Adipose tissue (tissue), 3 donors: Measurements from ENCODE around the gene PLCB4. TPM values are rescaled to one million over a fixed set of nuclear protein-coding genes. Genes with fewer than 3 reads are reported as not detected.

Experiments used
- H3K27ac ChIP-seq: one replicate; pipeline ENCODE4 v1.5.1; 2013; ENCODE audit warnings: low read depth, low read length
- WGBS, 3 donors: extraction: QIAGEN DNeasy Blood & Tissue Kit; methylation state at CpG; one replicate each; pipeline ENCODE4 v1.1.7; 2013; 5-methylcytosine and 5-hydroxymethylcytosine counted together
- polyA plus RNA-seq, 3 donors: library from polyadenylated mRNA; stranded (reverse); fragments of 200-250 nt; gene quantifications; one replicate each; pipeline ENCODE4 v1.2.3, GENCODE V29; 2013
- donor health status: healthy with polysubstance abuse.
- donor health status: Bipolar disorder and iron deficiency.
- donor health status: healthy.

Gene PLCB4
- polyA plus RNA-seq, 3 donors = 1.5 to 11.4 (median 5.7) TPM

DNA sequence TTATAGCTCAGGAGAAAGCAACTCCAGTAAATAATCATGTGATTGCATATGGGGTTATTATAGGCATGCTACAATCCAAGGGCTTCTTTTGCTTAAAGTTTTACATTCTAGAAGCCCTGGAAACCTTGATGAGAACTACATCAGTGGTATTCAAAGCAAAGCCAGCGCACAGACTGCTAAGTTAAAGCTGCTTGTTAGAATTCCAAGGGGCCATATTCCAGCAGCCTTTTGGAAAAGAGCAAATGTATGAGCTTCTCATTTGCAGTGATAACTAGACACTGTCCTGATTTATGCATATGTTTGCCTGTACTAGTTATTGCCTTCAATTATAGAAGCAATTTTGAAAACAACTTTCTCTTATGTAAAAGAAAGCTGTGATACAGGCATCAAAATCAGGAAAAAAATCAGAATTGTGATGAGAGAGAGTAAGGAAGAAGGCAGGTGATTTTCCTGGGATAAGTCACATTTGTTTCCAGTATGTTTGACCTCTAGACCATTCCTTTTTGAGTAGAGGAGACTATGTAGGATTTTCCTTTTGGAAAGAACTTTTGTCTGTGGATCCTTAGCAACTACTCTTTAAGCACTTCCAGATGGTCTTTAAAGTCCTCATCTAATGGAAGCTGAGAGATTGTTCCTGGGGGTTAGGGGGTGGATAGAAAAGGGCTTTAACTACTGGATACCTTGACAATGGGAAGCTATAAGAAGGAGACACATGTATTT, 159.2 kb downstream of the PLCB4 start:
- WGBS, 3 donors = 89 to 100% (median 93%) methylated on average over 1 of the region's 1 CpG
- H3K27ac ChIP-seq = no peak overlapping the region

DNA sequence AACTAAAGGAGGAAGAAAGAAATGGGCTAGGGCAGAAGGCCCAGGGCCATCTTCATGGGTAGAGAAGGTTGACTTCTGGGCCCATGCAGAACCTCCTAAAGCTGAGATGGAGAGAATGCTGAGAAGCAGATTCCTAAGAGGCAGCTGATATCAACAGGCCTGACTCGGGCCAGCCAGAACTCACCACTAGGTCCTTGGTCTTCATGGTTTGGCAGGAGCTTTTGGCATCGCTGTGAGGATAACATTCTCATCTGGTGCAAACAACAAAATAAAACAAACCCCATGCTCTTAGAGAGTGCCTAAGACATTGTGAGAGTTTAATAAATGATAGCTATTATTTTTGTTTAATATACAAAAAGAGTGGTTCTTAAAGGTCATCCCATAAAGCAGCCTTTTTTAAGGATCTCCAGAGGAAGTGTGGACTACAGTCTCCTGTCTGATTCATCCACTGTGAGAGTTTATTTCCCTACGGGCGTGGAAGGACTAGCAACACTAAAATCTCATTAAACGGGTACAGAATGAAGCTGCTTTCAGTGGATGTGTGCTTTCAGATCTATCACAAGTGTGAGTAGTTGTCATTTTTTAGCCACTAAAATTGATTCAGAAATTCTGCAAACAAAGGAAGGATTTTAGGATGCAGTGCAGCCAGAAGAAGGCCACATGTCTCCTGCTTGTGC, 160.0 kb downstream of the PLCB4 start:
- WGBS, 3 donors = 71 to 85% (median 82%) methylated on average over 5 of the region's 5 CpGs
- no peak overlapping the region for H3K27ac ChIP-seq

DNA sequence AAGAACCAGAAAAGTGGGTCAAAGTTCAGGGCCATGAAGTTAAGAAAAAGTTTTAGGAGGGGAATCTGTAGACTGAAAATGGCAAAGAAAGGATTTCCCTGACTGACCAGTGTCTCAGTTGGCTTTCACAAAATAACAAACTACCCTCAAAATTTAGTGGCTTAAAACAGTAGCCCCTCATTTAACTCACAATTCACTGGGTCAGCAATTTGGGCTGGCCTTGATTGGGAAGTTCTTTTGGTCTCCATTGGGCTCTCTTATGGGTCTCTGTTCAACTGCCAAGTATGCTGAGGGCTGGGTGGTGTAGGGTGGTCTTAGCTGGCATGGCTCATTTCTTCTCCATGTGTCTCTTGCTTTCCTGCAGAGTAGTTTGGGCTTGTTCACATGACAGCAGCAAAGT, 161.5 kb downstream of the PLCB4 start:
- H3K27ac ChIP-seq = no peak overlapping the region

DNA sequence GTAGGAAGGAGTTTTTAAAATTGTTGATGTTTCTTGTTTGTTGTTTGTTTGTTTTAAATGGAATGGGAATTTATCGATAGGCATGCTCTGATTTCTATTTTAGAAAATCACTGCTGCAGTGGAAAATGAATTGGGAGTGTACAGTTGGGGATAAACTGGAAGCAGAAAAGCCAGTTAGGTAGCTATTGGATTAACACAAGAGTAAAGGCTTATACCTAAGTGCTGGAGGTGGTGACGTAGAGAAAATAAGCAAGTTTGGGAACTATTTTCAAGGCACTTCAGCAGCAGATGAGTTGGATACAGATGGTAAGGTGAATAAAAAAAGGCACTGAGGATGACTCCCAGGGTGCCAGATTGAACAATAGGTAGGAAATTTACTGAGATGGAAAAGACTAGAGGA, 164.9 kb downstream of the PLCB4 start:
- 87 to 94% (median 91%) methylated on average over 2 of the region's 2 CpGs for WGBS, 3 donors
- no peak overlapping the region for H3K27ac ChIP-seq

DNA sequence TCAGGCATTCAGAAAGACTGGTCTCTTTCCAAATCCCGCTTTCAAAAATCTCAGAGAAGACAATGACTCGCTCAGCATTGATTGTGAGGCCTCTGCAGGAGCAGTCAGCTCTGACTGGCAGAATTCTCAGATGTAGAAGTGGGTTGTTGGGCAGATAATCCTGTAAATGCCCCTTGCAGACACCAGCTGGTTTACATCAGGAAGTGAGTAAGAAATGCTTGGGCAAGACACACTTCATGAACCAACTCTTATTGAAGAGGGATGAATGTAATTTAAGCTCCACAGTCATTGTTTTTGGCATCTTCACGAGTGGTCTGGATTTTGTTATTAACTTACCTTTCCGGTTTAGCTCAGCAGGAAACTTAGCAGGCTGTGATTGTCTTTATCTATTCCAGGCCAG, 166.6 kb downstream of the PLCB4 start:
- 74 to 84% (median 81%) methylated on average over 4 of the region's 4 CpGs for WGBS, 3 donors
- no peak overlapping the region for H3K27ac ChIP-seq

DNA sequence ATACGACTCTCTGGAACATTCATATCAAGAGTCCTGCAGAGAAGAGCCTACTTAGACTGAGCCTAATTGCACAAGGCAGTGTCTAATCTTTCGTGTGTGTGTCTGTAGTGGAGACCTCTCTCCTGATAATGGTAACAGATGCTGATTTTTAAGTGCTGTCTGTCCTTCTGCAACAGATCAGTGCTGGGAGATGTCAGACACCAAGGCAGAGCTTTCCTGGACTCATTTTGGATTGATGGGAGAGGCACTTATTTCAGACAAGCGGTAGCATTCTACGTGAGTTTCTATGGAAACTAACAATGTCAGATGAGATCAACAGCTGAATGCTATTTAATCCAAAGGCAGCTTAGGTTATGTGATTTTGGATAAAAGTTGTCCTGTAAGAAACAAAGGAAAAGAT, 167.6 kb downstream of the PLCB4 start:
- no peak overlapping the region for H3K27ac ChIP-seq
- 83 to 94% (median 93%) methylated on average over 4 of the region's 4 CpGs for WGBS, 3 donors

DNA sequence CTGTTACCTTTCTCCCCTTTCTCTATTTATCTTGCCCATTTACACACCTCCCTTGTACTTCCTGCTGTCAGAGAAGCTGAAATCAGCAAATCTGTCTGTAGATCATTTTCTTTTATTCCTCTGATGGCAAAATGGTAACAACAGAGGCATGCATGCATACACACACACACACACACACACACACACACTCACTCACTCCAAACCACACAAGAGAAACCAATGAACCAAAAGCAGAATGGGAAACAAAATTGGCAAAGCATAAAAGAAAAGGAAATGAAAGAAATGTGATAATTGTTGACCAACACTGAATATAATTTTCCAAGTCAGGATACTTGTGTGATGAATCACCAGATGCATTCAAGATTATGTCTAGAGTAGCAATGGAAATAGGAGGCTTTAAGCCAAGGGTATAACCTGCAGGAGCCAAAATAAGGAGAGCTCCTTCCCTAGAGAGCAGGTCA, 172.4 kb downstream of the PLCB4 start:
- no peak overlapping the region for H3K27ac ChIP-seq

DNA sequence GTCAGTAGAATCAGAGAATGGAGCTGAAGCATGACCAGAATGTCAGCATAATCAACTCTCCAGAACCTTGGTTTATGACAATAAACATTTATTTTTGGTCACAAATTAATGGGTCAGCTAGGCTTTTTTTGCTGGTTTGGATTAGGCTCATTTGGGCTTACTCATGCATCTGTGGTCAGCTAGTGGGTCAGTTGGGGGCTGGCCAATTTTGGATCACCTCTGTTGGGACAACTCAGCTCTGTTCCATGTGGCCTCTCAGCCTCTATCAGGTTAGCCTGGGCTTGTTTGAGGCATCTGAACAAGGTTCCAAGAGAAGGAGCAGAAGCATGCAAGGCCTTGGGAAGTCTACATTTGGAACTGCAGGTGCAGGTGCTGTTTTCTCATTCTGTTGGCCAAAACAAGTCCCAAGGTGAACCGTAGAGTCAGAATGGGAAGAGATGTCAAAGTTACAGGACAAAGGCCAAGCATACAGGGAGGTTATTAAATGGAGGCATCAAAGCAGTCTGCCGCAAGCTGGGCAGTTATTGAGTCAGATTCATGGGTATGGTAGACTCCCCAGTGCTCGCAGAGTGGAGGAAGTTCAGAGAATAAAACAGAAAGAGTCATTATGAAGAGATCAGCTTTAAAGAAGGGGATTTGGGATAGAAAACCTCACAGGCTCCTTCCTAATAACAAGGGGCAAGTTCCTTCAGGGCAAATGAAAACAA, 173.0 kb downstream of the PLCB4 start:
- no peak overlapping the region for H3K27ac ChIP-seq
- 71 to 94% (median 91%) methylated on average over 3 of the region's 3 CpGs for WGBS, 3 donors

DNA sequence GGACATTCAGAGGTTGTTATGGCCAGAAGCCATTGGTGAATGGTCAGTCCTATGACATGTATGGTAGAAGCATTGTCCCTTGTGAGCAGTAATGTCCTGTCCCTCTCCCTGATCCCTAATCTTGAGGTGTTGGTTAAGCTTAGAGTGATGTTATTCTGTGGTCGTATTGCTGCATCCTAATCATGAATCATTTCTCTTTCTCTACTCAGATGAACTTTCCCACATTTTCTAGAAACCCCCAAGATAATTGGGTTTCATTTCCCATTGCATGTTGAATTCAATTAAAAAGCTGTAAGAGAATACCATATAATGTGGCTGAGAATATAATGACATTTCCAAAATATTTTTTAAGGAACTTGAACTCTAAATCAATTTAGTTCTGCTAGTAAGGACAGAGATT, 175.1 kb downstream of the PLCB4 start:
- 46 to 77% (median 76%) methylated on average over 1 of the region's 1 CpG for WGBS, 3 donors
- H3K27ac ChIP-seq = no peak overlapping the region

DNA sequence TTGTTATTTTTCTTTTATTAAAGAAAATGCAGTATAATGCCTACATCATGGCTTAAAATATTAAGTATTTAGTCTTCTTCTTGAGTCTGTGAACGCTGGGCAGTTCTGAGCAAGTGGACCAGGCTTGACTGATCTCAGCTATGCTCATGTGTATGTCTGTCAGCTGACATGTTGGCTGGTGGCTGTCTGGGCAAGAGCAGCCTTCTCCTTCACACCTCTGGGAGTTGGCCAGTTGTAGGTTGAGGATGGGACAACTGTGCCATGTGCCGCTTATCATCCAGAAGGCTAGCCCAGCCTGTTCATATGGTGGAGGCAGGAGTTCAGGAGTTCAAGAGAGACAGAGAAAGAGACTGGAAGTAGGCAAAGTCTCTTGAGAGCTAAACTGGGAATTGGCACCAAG, 175.9 kb downstream of the PLCB4 start:
- 78 to 97% (median 95%) methylated on average over 2 of the region's 2 CpGs for WGBS, 3 donors
- no peak overlapping the region for H3K27ac ChIP-seq

DNA sequence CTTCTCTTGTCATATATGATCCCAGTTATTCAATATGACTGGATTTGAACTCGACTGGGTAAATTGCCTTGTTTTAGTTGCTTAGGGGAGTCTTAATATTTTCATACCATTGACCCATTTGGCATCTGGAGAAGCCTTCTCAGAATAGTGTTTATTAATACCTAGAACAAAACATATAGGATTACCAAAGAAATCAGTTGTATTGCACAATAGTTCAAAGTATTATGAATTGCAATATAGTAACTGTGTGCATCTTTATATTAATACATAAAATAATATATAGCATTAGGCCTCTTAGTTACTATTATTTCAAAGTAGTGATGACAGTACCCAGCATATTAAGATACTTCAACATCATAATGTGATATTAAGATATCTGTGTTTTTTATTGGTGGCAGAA, 177.8 kb downstream of the PLCB4 start:
- no peak overlapping the region for H3K27ac ChIP-seq
- whole genome bisulfite sequencing, 3 donors = 67 to 90% (median 84%) methylated on average over 1 of the region's 1 CpG

DNA sequence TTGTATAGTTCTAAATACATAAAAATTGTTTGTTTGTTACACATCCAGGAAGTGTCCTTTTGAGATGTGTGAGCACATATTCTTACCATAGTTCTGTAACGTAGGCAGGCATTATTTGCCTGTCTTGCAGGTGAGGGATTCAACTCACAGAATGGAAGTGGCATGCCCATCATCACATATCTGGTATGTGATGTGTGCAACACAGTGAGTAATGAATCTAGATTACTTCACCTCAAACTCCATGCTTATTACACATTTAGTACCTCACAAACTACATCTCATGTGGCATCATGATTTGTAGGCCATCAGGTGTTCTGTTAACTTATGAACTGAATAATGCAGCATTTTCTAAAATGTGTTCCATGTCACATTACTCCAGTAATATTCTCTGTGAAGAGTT, 181.6 kb downstream of the PLCB4 start:
- H3K27ac ChIP-seq = no peak overlapping the region
- WGBS, 3 donors = 89 to 99% (median 92%) methylated on average over 1 of the region's 1 CpG

DNA sequence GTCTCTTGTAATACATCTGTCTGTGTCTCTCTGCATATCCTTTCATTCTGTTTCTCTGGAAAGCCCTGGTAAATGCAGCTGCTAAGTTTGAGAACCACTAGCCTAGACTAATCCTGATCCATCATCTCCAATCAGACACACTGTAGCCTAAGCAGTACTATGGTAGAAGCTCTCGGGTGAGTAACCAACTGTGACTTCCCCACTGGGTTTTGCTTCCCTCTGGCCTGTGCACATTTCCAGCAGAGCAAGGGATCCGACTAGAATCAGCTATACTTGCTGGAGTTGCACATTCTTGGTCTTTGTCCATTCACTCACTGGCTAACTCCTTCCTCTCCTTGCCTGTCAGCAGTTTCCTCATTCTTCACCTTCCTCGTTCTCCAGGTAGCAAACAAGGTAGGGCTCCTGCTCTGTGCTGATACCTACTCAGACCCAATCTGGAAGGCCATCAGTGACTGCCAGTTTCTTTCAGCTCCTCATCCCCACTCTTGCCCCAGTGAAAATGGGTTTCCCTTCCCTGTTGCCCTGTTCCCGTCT, 184.2 kb downstream of the PLCB4 start:
- H3K27ac ChIP-seq = no peak overlapping the region
- 62 to 77% (median 66%) methylated on average over 4 of the region's 4 CpGs for WGBS, 3 donors

DNA sequence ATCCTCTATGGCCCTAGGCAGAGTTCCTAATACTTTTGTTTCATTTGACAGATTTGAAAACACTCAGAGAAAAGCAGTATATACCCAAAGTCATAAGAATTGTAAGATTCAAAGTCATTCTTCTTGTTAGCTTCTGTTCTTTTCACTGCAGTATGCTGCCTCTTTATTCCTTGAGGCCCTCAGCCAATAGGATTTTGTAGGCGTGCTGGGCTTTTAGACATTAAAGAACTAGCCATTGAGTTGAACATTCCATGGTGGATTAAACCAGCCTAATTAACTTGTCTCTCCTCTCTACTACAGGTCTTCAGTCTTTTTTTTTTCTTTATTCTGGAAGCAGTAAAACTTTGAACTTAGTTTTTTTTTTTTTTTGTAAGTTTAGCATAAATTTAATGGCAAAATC, 186.3 kb downstream of the PLCB4 start:
- 95 to 100% (median 100%) methylated on average over 1 of the region's 1 CpG for WGBS, 3 donors
- no peak overlapping the region for H3K27ac ChIP-seq

DNA sequence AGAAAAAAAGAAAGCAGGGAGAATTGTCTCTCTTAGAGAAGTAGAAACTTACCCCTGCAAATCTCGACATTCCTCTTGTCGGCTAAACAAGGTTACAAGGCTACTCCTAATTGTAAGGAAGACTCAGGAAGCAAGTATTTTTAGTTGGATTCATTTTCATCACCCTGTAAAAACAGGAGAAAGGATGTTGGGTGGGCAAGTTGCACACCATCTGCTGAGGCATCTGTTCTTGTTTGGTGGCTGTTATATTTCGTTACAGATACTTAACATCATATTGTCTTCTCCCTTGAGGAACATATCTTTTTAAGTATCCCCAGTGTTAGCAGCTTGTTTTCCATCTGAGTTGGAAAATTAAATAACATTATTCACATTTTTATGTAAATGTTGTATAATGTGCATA, 187.5 kb downstream of the PLCB4 start:
- 73 to 81% (median 78%) methylated on average over 3 of the region's 3 CpGs for WGBS, 3 donors
- no peak overlapping the region for H3K27ac ChIP-seq

DNA sequence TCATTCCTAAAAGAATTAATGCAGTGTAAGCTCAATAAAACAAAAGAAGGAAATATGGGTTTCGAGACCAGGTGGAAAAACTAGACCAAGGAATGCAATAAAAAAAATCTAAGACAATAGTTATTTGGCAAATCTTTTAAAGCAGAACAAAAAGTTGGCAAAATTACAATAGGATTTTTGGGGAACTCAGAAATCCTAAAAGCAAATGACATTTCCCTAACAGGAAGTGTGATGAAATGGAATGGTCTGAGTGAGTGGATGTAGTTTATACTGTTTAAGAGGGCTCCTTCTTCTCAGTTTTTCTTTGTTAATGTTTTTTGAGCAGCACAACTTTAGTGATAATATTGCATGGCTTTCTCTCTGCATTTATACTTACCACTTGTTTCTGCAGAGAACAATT, 190.0 kb downstream of the PLCB4 start:
- WGBS, 3 donors = 43 to 81% (median 59%) methylated on average over 1 of the region's 1 CpG
- no peak overlapping the region for H3K27ac ChIP-seq

DNA sequence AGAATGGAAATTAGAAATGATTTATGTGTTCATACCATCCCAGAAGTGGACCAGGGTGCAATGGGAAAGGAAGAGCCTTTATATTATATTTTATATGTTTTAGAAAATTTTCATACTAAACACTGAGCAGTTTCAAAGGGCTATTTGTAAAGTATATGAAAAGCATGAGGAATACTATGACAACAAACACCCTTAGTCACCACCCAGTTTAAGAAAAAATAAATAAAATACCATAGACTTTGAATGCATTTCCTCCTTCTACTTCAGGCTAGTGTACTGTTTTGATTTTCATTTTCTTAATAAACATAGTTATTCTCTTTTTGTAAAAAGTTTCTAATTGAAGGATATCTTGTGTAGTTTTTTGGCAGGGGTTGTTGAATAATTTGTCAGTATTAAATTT, 191.1 kb downstream of the PLCB4 start:
- H3K27ac ChIP-seq = no peak overlapping the region

DNA sequence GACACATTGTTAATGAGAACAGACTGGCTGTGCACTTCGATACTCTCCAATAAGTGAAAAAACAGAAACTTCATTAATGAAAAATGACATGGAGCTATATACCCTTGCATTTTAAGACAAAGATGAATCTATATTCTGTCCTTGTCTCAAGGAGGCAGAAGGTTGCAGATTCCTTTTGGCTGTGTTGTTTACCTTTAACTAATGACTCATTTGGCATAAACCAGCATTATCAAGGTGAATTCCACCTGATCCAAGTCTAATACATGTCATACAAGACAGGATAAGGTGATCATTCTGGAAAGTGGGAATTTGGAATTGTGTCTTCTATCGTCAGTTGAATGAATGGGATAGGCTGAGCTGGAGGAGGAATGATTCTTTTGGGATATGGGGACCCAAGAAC, 192.9 kb downstream of the PLCB4 start:
- 71 to 88% (median 82%) methylated on average over 2 of the region's 2 CpGs for WGBS, 3 donors
- no peak overlapping the region for H3K27ac ChIP-seq

DNA sequence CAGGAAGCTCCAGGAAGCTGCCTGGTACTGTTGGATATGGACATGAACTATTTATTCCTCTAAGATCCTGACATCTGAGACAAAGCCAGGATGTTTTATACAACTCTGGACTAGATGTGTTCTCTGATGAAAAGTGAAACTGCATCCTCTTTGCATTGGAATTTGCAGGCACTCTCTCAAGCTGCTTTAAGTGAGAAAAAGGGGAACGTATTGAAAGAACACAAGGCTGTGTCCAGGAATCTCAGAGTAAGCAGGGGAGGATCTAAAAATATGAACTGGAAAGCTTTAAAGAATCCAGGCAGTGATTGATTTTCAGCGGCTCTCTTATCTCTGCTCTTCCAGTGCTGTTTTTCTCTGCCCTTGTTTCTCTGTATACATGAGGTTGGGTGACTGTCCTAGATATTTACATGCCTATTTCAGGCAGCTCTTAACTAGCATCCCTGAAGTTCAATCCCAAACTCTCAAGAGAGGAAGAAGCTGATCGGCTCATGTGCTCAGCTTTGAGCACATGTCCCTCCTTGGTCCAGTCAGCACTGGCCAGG, 193.8 kb downstream of the PLCB4 start:
- WGBS, 3 donors = 21 to 33% (median 23%) methylated on average over 3 of the region's 3 CpGs
- no peak overlapping the region for H3K27ac ChIP-seq
